Mucosa of stomach (tissue), 1 donor: ENCODE measurements around the gene AKT1S1.
A peak's percentile ranks its signal among the peaks of the same experiment; 100 is the strongest.
"Not testable (repeated sequence)": the region's sequence is repeated elsewhere in the genome, so short reads cannot be mapped to it uniquely, and the experiment has no call there.

Experiments
- H3K27me3 ChIP-seq: one replicate; pipeline ENCODE4 v1.7.0; 2013; ENCODE audit warnings: mild to moderate bottlenecking, low read length; ENCODE audit not compliant: control insufficient read depth, insufficient read depth
- H3K36me3 ChIP-seq: one replicate; pipeline ENCODE4 v1.7.0; 2013; ENCODE audit warnings: low read length; ENCODE audit not compliant: control insufficient read depth, insufficient read depth
- H3K4me1 ChIP-seq: one replicate; pipeline ENCODE4 v1.7.0; 2013; ENCODE audit warnings: mild to moderate bottlenecking, low read length; ENCODE audit not compliant: control insufficient read depth, insufficient read depth
- H3K4me3 ChIP-seq: one replicate; pipeline ENCODE4 v1.7.0; 2013; ENCODE audit warnings: low read length
- H3K9ac ChIP-seq: one replicate; pipeline ENCODE4 v1.7.0; 2013; ENCODE audit warnings: mild to moderate bottlenecking, low read length, moderate library complexity
- H3K9me3 ChIP-seq: one replicate; pipeline ENCODE4 v1.7.0; 2013; ENCODE audit warnings: mild to moderate bottlenecking, low read length, moderate library complexity; ENCODE audit not compliant: control insufficient read depth
- donor health status: Pancreatic carcinoma.

Gene AKT1S1

GRCh38 chr19:49827034-49827433 is 50.1 kb downstream of the AKT1S1 start:
- Histone ChIP-seq H3K9me3 (no peaks in the 10 kb centered on the region), H3K4me3 (no peak overlapping the region), H3K9ac (no peak overlapping the region), H3K27me3 (no peaks in the 10 kb centered on the region), H3K4me1 (no peaks in the 10 kb centered on the region), H3K36me3 (peaks cover 6% of the 10 kb centered on the region)

- peaks cover under 1% of the 10 kb centered on the region for H3K4me1 ChIP-seq
- H3K4me3 ChIP-seq = no peak overlapping the region
- H3K36me3 ChIP-seq = no peaks in the 10 kb centered on the region
- no peaks in the 10 kb centered on the region for H3K27me3 ChIP-seq
- H3K9me3 ChIP-seq = no peaks in the 10 kb centered on the region
- no peak overlapping the region for H3K9ac ChIP-seq
These were observed 52.5 kb downstream of the AKT1S1 start for GRCh38 chr19:49824662-49825061.

GRCh38 chr19:49823472-49823871 is 53.7 kb downstream of the AKT1S1 start:
- no peaks in the 10 kb centered on the region for H3K27me3 ChIP-seq
- H3K9me3 ChIP-seq = no peaks in the 10 kb centered on the region
- no peak overlapping the region for H3K9ac ChIP-seq
- H3K4me3 ChIP-seq = no peak overlapping the region
- H3K36me3 ChIP-seq = no peaks in the 10 kb centered on the region
- H3K4me1 ChIP-seq = peaks cover 10% of the 10 kb centered on the region

GRCh38 chr19:49820125-49820524 is 57.0 kb downstream of the AKT1S1 start:
- Histone ChIP-seq H3K27me3 (no peaks in the 10 kb centered on the region), H3K36me3 (no peaks in the 10 kb centered on the region), H3K4me3 (no peak overlapping the region), H3K9ac (no peak overlapping the region), H3K4me1 (peaks cover 15% of the 10 kb centered on the region), H3K9me3 (no peaks in the 10 kb centered on the region)

- peaks cover 15% of the 10 kb centered on the region for H3K4me1 ChIP-seq
- H3K4me3 ChIP-seq = peak overlapping the region; percentile 97
- not testable (repeated sequence) for H3K27me3 ChIP-seq, H3K36me3 ChIP-seq, H3K9me3 ChIP-seq
- H3K9ac ChIP-seq = peak overlapping the region; percentile 95
These were observed 57.6 kb downstream of the AKT1S1 start for GRCh38 chr19:49819452-49820115.
